Neural progenitor cell (in vitro differentiated cells): Measurements from ENCODE around the gene COG7.

Experiments
- CTCF ChIP-seq: fragments of 200-600 bp; sonication (generic); IDR thresholded peaks from 2 replicates; pipeline ENCODE4 v1.5.1; 2017; ENCODE audit warnings: antibody characterized with exemption, mild to moderate bottlenecking
- EZH2 ChIP-seq: fragments of 200-600 bp; sonication (generic); IDR thresholded peaks from 2 replicates; pipeline ENCODE4 v1.6.1; 2017; ENCODE audit warnings: antibody characterized with exemption, mild to moderate bottlenecking, moderate library complexity
- EZH2phosphoT487 ChIP-seq: fragments of 200-600 bp; sonication (generic); IDR thresholded peaks from 2 replicates; pipeline ENCODE4 v1.6.1; 2017; ENCODE audit warnings: antibody characterized with exemption

- peak; percentile 91 for TF ChIP-seq CTCF
- no peak for TF ChIP-seq EZH2
- no peak for TF ChIP-seq EZH2phosphoT487
Measured at GRCh38 chr16:23434380-23434779, 18.6 kb downstream of the COG7 start.
